ENCODE measurements around the gene TECPR2.
"Not testable (repeated sequence)": the region's sequence is repeated elsewhere in the genome, so short reads cannot be mapped to it uniquely, and the experiment has no call there.

TECPR2 gene

GRCh38 chr14:102330806-102331205, 31.9 kb upstream of the TECPR2 start:
- no peak for DNase-seq (ENCODE audit: low read depth, low spot score)

DNA sequence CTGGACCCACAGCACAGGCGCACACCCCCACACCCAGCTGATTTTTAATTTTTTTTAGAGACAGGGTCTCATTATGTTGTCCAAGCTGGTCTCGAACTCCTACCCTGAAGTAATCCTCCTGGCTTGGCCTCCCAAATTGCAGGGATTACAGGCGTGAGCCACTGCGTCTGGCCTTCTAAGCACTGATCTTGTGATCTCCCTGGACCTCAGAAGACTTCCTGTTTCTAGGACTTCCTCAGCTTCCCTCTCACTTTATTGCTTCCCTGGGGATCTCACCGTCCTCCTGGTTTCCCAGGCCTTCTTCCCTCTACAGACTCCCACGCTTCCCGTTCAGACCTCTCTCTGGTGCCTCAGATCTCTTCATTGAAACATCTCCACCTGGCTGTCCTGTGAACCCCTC, 29.4 kb upstream of the TECPR2 start:
- DNase-seq (ENCODE audit: low read depth, low spot score), result no peak

GRCh38 chr14:102333795-102334705, 28.7 kb upstream of the TECPR2 start:
- no peak for DNase-seq (ENCODE audit: low read depth, low spot score)

GRCh38 chr14:102335163-102335562, 27.6 kb upstream of the TECPR2 start:
- DNase-seq (ENCODE audit: low read depth, low spot score), result no peak

DNA sequence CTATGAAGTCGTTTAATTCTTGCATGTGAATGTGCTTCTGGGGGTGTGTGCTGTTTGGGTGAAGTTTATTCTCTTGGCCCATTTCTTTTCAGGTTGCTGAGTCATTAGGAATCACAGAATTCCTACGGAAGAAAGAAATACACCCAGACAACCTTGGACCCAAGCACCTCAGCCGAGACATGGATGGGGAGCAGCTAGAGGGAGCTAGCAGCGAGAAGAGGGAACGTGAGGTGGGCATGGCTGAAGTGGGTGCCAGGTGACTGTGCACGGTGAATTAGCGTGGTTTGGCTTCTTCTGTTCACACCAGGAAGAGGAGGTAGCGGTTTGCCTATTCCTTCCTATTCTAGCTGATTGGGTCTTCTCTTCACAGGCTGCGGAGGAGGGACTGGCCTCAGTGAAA, 24.0 kb upstream of the TECPR2 start:
- DNase-seq (ENCODE audit: low read depth, low spot score), result no peak

GRCh38 chr14:102341566-102341965, 21.2 kb upstream of the TECPR2 start:
- no peak for DNase-seq (ENCODE audit: low read depth, low spot score)

GRCh38 chr14:102342238-102342637, 20.5 kb upstream of the TECPR2 start:
- DNase-seq (ENCODE audit: low read depth, low spot score), result no peak

DNA sequence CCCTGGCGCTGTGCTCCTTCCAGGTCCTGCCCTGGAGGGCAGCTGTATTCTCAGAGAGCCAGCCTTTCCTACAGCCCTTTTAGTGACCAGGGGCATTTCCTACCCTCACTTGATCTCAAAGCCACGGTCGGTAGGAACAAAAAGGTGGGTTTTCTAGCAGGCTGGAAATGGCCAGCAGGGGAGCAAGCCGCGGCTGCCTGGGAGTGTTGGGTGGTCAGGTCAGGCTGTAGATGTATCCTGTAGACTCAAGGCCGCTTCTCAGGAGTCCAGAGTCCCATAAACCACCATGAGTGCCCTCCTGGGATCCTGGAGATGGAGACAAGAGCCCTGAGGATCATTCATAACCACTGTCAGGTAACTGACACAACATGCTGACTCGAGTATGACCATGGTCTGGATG, 18.7 kb upstream of the TECPR2 start:
- DNase-seq (ENCODE audit: low read depth, low spot score), result no peak

DNA sequence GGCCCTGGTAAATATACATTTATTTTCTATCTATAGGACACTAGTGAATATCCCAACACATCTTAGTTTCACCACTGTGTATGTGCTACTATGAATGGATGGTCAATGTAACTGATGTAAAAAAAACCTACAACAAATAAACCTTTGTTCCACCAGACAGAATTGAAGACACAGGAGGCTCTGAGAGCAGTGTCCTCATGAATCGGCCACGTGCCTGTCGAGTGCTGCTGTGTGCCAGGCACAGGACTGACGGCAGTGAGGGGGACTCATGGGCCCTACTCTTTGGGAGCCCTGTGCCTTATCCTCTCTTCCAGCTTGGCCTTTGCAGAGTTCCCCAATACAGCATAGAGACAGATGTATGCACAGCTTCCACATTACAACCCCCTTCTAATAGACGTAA, 18.3 kb upstream of the TECPR2 start:
- DNase-seq (ENCODE audit: low read depth, low spot score), result no peak

DNA sequence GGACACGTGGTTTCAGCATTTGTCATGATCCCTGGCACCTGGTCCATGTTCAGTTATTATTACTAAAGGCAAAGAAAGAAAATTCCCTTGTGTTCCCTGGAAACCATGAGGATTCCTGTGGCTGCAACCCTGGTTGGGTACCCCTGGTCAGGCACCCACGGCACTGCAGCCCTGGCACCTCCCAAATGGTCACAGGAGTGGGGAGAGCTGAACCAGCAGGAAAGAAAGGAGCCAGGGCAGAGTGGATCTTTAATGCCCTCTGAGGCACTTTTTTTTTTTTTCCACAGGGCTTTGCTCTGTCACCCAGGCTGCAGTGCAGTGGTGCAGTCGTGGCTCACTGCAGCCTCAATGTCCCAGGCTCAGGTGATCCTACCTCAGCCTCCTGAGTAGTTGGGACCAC, 17.5 kb upstream of the TECPR2 start:
- DNase-seq (ENCODE audit: low read depth, low spot score), result no peak

GRCh38 chr14:102346645-102347044, 16.1 kb upstream of the TECPR2 start:
- DNase-seq (ENCODE audit: low read depth, low spot score), result no peak

DNA sequence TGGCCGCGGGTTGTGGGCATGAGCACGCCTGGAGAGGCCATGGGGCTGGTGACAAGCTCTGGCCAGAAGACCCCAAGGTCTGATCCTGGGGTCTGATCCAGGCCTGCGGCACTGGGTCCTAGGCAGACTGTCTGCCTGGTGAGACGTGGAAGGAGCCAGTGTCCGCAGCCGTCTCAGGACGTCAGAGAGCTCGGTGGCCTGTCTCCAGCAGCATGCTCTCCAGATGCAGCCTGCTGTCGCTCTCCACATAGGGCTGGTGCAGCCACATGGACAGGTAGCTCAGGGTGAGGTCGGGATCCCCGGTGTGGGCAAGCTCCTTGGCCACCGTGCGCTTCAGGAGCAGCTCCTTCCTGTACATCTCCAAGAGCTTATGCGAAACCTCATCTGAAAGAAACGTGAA, 14.4 kb upstream of the TECPR2 start:
- DNase-seq (ENCODE audit: low read depth, low spot score), result no peak

DNA sequence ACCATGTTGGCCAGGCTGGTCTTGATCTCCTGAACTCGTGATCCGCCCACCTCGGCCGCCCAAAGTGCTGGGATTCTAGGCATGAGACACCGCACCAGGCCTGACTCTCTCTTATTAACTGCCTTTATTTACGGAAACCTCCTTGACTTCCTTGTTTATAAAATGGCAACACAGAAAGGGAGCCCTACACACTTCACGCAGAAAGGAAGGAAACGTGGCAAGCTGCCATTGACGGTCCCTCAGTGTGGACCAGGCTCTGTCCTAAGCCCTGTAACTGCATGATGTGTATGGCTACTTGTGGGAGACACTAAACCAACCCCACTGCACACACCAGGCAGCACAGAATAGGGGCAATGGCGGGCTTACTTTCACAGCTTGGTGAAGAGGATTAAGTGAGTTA, 11.7 kb upstream of the TECPR2 start:
- no peak for DNase-seq (ENCODE audit: low read depth, low spot score)

DNA sequence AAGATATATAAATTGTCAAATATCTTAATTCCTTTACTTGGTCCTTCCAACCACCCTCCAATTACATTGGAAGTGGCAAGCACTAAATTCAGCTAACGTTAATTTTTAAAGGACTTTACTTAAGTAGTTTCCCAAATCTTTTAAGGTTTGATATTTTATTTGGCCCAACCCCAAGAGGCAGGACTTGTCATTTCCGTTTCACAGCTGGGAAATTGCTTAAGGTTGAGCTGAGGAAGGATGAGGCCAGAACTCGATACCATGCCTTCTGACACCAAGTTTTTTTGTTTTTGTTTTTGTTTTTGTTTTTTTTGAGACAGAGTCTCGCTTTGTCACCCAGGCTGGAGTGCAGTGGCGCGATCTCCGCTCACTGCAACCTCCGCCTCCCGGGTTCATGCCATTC, 11.1 kb upstream of the TECPR2 start:
- DNase-seq (ENCODE audit: low read depth, low spot score), result not testable (repeated sequence)

GRCh38 chr14:102352213-102352612, 10.5 kb upstream of the TECPR2 start:
- no peak for DNase-seq (ENCODE audit: low read depth, low spot score)

DNA sequence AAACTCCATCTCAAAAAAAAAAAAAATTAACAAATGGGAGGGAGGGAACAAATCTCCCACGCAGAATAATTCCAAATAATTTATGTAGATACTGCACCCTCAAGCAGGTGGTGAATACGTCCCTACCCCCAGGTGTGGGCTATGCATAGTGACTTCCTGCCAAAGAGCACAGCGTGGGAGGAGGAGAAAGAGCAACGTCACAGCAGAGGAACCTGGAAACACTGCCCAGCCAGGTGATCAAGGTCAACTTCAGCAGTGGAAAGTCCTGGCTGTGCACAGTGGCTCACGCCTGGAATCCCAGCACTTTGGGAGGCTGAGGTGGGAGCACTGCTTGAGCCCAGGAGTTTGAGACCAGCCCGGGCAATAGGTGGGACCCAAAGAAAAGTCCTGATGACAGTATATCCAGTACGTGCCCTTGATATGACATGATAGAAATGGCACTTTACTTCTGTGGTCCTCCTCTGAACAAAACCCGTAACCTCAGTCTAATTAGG, 9.6 kb upstream of the TECPR2 start:
- DNase-seq (ENCODE audit: low read depth, low spot score), result no peak

DNA sequence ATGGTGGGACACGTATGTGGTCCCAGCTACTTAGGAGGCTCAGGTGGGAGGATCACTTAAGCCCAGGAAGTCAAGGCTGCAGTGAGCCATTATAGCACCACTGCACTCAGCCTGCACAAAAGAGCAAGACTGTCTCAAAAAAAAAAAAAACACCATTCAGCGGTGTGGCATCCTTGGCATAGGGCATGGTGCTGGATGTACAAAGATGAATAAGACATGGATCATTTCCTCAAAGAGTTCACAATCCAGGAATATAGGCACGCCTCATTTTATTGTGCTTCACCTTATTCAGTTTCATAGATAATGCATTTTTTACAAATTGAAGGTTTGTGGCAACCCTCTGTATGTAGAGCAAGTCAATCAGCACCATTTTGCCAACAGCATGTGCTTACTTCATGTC, 6.5 kb upstream of the TECPR2 start:
- DNase-seq (ENCODE audit: low read depth, low spot score), result no peak

DNA sequence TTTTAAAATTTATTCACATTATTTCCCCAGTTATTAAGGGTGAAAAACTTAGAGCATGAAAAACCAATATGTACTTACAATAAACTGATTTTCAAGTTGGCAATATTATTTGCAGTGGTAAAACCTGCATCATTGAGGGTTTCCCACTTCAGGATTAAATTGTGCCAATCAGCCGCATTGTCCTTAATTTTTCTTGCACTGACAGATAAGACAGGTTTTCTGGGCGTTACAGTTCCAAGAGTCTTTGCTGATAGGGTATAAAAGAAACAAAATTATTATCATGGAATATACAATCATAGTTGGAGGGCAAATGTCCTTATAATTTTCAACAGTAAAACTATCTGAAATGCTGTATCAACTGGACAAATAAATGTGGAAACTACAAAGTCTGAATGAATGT, 3.4 kb upstream of the TECPR2 start:
- DNase-seq (ENCODE audit: low read depth, low spot score), result no peak

DNA sequence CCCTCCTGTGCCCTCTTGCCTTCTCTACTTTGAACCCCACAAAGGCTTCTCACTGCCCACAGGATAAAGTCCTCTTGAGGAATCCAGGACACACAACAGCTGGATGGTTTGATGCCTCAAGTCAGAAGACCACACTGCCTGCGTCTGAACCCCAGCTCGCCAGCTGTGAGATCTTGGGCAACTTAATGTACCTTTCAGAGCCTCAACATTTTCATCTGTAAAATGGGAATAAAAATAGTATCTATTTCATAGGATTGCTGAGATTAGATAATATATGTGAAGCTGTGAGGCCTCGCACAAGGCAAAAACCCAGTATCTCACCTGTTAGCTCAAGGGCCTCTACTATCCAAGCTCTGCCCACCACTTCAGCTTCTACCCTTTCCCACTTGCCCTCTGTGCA, 2.4 kb upstream of the TECPR2 start:
- DNase-seq (ENCODE audit: low read depth, low spot score), result no peak

GRCh38 chr14:102362084-102362483, 657 bp upstream of the TECPR2 start:
- DNase-seq (ENCODE audit: low read depth, low spot score), result peak; percentile 24

GRCh38 chr14:102363182-102363943, 622 bp downstream of the TECPR2 start:
- no peak for DNase-seq (ENCODE audit: low read depth, low spot score)

- DNase-seq (ENCODE audit: low read depth, low spot score), result no peak
These were observed 7.6 kb downstream of the TECPR2 start for GRCh38 chr14:102370305-102370809.

DNA sequence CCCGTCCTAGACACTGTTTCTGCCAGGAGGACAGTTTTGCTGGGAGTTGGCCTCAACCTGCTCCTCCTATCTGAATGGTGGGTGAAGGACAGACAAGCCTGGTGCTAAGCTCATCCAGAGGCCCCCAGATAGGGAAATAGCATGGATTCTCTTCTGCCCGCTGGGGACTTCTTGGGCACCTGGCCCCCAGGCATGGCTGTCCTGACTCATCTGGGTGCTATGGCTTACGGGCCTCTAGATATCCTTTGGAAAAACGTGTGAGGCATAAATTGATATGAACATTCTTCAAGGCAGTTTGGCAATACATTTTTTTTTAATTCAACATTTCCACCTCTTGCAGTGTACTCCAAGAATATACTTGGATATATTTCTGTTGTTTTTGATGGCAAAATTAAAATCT, 8.6 kb downstream of the TECPR2 start:
- no peak for DNase-seq (ENCODE audit: low read depth, low spot score)
